Medulla oblongata (tissue), 1 donor: ENCODE measurements around the gene RBM47.
A peak's percentile ranks its signal among the peaks of the same experiment; 100 is the strongest.
"Not testable (repeated sequence)": the region's sequence is repeated elsewhere in the genome, so short reads cannot be mapped to it uniquely, and the experiment has no call there.

Source experiments
- DNase-seq: peaks from one replicate; pipeline ENCODE4 v3.0.0-alpha.2; 2015; ENCODE audit errors: extremely low spot score

Gene RBM47

DNA sequence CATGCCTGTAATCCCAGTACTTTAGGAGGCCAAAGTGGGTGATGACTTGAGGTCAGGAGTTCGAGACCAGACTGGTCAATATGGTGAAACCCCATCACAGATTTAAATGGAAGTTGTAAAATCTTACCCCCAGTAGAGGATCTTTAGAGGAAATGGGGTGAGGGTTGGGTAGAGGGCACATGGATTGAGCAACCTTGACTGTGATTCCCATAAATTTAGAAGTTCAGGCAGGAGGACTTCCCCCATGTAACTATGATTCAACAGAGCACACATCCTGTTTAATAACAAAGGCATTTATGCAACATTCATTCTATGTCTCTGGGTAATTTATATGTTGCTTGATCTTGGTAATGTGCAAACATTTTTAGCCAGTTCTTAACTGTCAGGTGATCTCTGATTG, 143.1 kb downstream of the RBM47 start:
- no peak for DNase-seq

DNA sequence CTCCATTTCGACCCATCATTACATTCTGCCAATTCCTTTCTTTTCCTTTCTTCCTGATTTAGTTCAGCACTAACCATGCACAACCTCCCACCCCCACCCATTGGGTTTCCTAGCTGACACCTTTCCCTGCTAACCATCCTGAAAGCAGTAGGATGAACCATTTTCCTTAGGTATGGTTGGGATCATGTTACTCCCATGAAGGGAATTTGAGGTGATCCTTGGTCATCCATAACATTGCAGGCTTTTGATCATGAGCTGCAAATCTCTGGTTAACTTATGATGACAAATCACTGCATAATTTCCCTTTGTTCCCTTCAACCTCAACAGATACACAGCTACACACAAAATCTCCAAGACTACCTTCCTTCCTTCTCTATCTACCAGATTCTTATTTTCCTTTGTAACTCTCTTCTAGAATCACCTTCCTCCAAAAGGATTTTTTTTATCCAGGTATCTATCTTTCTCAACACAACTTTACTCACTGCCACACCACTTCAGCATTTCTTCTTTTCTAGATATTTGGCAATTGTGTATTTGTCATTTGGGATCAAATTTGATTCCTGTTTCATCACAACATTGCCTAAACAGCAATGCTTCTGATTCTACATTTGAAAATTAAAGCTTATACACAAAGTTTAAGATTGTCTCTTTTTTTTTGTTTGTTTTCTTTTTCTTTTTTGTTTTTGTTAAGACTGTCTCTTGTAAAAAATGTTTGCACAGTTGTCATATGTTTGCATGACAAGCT, 145.1 kb downstream of the RBM47 start:
- no peak for DNase-seq

DNA sequence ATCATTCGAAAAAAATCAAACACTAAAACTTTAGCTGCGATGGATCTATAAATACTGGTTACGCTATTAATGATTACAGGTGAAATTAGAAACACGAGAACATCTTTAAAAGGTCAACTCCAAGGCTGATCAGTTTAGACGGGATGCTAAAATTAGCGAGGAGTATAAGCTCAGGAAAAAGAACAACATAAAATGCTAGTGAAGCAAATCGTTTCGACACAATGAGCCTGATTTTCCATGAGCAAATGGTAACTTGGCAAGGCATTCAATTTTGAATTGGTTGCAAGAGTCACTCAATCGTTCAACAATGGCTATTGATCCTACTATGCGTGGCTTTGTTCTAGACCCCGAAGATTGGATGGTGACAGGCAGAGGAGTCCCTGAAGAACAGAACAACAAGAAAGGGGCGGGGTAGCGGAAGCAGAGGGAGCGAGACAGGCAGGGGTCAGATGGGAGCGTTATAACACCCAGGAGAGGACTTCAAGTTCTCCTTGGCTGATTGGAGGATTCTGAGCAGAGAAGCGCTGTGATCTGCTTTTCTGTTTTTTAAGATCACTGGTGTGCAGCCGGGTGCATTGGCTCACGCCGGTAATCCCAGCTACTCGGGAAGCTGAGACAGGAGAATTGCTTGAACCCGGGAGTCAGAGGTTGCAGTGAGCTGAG, 146.5 kb downstream of the RBM47 start:
- peak; percentile 5 for DNase-seq

DNA sequence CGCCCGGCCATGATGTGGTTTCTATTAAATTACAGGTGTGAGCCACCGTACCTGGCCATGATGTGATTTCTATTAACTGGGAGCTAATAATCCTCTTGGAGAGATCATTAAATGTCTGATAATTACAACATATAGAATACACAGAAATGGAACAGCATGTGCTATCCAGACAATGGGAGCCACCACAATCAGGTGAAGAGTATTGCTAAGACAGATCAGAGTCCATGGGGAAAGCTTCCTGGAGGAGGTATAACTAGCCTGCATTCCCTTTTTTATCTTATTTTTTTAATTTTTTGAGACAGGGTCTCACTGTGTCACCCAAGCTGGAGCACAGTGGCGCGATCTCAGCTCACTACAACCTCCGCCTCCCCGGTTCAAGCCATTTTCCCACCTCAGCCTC, 147.7 kb downstream of the RBM47 start:
- DNase-seq = no peak

DNA sequence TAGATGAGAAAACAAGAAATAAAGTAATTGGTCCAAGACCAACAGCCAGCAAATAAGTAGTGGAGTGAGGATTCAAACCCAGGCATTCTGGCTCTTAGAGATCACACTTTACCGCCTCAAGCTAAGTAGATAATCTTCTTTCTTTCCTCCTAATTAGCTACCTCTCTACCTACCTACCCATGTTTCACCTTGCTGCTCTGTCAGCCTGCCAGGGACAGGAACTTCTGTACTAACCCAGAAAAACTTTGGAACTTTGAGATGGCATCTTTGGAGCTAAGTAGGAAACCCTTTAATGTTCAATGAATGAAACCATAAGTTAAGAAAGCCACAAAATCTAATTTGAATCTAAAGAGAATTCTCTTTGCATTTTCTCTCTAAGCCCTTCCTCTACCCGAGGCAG, 149.4 kb downstream of the RBM47 start:
- DNase-seq = no peak

DNA sequence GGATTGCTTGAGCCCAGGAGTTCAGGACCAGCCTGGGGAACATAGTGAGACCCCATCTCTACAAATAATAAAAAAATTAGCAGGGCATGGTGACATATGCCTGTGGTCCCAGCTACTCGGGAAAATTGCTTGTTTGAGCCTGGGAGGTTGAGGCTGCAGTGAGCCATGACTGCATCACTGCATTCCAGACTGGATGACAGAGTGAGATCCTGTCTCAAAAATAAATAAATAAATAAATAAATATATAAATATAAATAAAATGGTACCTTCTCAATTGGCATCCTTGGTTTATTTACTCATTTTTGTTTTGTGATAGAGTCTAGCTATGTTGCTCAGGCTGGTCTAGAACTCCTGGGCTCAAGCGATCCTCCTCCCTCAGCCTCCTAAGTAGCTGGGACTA, 150.3 kb downstream of the RBM47 start:
- DNase-seq = no peak

DNA sequence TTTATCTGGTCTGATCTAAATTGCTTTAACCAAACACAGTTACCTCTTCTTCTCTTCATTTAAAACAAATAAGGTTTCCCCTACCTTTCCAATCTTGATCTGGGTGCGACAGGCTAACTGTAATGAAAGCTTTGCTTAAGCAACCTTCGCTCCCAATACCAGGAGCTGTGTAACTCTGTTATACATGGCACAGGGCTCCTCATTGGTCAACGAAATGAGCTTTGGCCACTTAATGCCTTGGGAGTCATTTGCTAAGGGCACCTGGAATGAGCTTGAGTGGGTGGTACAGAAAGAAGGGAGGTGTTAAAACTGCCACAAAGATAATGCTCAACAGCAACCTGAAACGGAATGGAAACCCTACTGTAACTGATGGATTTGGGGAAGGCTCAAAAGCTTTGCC, 154.1 kb downstream of the RBM47 start:
- DNase-seq = no peak

DNA sequence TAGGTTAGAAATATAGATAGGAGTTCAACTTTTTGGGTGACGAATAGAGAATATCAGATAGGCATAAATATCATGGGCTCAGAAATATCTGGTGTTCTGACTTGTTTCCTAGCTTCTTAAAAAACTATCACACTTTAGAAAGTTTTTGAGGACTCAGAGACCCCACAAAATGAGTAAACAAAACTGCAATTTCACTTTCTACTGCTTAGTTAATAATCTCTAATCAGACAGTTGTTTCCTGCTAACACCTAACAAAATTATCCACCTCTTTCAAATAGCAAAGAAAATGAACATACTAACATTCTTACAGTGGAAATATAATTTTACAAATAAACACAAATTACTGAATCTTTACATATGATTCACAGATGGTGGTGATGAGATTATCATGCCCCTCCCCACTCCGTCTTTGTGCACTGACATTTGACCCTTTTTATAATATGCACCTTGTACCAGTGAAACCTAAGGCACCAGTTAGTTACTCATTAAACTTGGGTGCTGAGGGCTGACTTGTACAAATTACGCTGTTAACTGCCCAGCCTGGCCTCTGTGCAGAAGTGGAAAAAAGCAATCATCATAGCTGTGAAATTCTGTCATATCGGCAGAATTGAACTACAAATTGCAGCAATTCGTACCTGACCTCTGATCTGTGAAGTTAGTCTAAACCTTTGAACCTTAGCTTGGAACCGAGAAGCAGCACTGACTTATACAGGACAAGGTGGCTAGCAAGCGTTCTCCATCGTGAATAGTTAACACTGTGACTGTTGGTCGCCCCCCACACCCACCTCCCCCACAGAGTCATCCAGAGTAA, 155.9 kb downstream of the RBM47 start:
- DNase-seq = no peak

DNA sequence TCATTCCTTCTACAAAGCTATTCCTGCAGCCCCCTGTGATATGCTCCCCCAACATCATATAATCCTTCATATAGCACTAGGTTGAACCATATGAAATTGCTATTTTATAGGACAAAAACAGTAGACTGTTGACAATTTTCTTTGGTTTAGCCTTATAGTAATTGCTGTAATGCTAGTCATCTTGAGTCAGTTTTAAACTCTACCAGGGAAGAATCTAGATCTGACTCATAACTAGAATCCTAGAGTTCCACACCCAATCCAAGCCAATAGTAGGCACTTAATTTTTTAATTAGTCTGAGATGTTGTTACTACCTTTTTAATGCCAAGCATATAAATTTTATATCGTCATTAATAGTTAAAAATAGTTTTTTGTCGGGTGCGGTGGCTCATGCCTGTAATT, 157.7 kb downstream of the RBM47 start:
- no peak for DNase-seq

DNA sequence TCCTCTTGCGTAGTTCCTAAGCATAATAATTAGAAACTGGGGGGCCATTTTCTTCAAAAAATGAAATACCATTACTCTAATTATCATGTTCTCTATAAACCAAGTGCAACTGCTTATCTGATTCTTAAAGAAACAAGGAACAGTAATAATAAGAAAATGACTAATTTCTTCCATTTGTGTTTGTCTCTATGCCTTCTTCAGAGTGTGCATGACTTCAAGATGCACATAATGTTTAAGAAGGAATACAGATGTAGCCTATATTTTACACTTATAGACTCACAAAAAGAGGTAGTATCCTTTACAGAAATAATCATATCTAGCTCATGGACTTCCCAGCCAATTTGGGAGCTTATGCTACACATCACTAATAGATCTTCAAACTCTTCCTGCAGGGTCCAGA, 162.9 kb downstream of the RBM47 start:
- no peak for DNase-seq

DNA sequence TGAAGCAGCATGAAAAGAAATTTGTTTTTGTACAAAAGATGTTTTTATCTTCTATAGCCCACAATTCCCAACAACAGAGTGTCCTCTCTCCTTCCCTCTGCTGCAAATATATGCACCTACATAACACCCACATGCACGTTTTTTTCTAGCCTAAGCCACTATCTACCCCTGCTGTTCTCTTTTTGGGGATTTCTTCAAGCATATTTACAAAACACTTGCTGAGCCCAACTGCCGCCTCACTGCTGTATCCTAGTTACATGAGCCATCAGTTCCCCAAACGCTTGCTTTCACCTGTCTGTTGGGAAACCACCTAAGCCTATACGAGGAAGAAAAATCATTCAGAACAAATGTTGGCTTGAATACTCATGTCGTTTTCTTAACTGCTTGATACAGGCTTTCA, 167.3 kb downstream of the RBM47 start:
- DNase-seq = no peak

DNA sequence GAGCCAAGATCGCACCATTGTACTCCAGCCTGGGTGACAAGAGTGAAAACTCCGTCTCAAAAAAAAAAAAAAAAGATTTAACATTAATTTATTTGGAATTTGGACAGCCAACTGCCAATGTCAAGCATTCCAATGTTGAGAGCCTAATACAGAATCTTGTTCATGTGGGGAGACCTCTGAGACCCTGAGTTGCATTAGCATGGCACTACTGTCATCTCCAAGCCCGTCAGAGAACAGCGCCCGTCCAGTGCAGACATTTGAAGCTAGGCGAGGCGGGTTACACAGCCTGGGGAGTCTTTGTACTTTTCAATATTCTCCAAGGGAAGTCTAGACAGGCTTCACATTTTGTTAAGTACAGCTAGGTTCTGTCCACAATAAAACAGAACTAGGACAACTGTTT, 167.8 kb downstream of the RBM47 start:
- no peak for DNase-seq

DNA sequence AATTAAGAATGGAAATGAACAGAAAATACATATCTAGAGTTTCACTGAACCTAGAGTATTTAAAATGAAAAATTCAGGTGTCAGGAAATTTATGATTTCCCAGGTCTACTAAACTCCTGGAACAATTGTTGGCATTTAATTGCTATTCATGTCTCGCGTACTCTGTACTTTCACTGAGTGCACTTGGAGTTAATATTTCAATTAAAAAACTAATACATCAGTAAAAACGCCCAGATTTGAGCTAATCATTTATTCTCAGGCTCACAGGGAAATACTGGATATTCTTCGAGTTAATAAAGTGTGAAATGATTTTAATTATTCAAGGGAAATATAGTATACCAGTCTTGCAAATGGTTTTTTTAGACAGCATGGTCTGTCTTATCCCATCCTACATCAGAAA, 168.6 kb downstream of the RBM47 start:
- no peak for DNase-seq

DNA sequence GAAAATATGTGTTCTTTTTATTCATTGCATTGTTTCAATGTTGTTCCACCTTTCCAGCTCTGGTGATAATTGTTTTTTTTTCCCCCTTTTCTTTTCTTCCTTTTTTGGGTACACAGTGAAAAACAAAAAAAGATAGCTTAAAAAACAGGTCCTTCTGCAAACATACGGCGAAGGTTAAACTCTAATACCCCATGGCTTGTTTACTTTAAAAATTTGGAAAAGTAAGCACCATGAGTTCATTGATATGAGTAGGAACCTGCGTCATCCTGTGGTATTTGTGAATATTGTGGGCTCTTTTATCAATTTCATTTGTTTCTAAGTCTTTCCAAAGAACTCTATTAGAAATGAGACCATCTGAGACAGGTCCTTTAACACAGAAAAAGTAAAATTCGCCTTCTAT, 171.0 kb downstream of the RBM47 start:
- DNase-seq = no peak

DNA sequence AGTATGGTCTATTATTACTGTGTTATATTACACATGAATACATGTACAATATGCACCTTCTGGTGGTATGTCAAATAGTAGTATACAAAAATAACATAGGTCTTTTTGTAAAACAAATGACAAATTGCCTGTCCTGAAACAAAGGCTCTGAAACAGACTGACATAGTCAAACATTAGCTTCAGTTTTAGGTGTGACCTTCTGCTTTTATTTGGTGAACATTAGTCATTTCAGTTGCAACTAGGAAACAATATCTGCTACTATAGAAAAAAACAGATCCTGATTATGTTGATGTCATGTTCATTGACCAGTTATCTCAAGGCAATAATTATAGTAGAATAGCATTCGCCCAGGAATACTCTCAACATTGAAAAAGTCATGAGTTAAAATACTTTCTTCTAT, 171.6 kb downstream of the RBM47 start:
- DNase-seq = no peak

DNA sequence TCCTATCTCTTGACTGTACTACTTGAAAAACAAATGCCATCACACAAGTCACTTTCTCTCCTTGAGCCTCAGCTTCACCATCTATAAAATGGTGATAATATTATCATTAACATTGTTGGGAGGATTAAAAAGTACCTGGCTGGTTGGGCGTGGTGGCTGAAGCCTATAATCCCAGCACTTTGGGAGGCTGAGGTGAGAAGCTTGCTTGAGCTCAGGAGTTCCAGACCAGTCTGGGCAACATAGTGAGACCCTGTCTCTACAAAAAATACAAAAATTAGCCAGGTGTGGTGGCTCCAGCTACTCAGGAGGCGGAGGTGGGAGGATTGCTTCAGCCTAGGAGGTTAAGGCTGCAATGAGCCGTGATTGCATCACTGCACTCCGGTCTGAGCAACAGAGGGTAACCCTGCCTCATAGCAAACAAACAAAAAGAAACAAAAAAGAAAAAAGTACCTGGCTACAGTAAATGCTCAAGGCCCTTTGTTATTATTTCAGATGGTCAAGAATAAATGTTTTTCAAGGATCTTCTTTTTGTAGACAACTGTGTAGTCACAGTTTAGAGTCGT, 174.2 kb downstream of the RBM47 start:
- DNase-seq = no peak

DNA sequence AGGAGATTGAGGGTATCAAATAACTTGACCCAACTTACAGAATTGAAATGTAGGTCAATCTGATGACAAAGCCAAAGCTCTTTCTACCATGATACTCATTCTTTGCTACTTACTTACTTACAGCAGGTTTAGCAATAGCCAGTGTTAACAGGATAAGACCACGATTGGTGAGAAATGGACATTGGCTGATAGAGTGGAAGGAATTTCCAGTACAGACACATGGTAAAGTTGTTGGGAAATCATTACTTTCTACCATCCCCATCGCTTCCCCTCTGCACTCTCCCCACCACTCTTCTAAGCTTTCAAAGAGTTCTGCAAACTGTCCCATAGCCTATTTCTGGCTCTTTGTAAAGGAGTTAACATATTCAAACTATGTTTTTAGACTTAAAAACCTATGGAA, 174.8 kb downstream of the RBM47 start:
- DNase-seq = no peak

DNA sequence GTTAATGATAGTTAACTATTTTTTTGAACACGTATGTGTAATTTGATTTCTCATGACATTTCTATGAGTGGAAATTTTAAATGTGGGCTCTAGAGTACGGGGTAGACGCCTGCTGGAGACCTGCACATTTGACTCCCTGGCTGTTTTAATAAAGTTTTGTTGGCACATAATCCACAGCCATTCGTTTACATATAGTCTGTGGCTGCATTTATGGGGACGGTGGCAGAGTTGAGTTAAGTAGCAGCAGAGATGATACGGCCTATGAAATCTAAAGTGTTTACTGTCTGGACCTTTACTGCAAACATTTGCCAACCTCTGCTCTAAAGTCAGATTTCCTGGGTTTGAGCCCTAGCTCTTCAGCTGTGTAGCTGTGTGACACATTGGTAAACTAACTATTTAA, 175.8 kb downstream of the RBM47 start:
- DNase-seq = no peak

DNA sequence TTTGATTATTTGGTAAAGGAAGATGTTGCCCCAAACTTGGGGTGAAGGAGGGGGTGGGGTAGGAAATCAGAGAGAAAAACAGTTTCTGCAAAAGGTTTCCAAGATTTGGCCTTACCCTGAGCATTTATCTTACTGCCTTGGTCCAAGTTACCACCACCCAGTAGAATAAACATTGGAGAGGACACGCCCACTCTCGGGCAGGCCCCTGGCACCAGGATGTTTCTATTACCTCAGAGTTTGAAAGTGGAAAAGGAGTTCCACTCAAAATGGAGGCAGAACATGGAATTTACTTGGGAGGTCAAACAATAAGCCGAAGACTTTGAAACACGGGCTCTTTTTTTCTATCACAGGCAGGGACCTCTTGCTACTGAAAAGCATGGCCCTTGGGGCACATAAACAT, 180.8 kb downstream of the RBM47 start:
- no peak for DNase-seq

DNA sequence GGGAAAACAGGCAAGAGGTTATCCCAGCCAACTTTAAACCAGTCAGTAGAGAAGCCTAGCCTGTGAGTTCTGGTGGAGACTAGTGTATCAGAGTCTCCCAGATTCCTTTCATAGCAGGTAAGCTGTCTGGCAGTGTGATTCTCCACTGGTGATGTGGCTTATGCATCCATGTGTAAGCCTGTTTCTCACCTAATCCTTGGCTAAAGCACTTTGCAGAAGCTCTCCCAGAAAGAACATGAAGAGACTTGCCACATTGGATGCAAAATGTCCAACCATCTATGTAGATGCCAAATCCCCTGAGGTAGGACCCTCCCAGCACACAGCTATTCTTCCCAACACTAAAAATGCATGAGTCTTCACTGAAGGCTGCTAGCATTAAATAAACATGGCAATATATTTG, 182.8 kb downstream of the RBM47 start:
- DNase-seq = no peak

DNA sequence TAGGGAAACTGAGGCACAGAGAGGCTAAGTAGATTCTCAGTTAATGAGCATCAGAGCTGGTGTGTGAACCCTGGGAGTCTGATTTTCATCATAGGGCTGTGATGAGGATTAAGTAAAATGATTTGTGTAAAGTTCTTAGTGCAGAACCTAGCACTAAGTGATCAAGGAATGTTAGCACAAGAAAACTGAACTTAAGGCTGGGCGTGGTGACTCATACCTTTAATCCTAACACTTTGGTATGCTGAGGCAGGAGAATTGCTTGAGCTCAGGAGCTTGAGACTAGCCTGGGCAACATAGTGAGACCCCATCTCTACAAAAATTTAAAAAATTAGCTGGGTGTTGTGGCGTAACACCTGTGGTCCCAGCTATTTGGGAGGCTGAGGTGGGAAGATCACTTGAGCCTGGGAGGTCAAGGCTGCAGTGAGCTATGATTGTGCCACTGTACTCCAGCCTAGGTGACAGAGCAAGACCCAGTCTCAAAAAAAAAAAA, 183.4 kb downstream of the RBM47 start:
- DNase-seq = not testable (repeated sequence)

DNA sequence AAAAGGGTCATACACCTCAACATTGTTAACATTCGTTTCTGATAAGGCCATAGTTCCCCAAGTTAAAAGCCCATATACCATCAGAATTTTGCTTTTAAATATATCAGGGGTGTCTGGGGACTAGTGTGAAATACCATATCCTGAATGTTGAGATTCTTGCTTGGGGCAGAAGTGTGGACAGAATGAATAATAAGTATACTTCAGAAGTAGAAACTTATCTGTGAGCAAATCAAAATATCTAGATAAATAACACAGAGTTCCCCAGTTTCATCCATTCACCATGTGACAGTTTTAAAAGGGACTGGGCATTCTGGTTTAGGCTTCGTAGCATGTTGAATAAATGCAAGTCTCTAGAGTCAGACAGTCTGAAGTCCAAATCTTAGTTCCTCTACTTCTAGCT, 184.0 kb downstream of the RBM47 start:
- no peak for DNase-seq
